WTC11 (cell line): ENCODE measurements around the gene PGK2. TPM values are rescaled to one million over a fixed set of nuclear protein-coding genes. Genes with fewer than 3 reads are reported as not detected.

ENCODE experiments used
- ATAC-seq: fragments of 200-7000 bp; cut with Tn5 transposase; 2 replicates; pipeline ENCODE4 v1.10.0; 2021; ENCODE audit warnings: mild to moderate bottlenecking, moderate library complexity
- Bru-seq: library from RNA; stranded (reverse); fragments of 400-500 nt; gene quantifications from one replicate; lab custom pipeline; 2021; lab: Mats Ljungman, UMichigan
- CTCF ChIA-PET: fragments of 300-600 bp; sonication (Branson Sonifier 250); formaldehyde crosslinking; loops from one replicate; lab custom pipeline; 2021; ENCODE audit warnings: antibody characterized with exemption; lab: Charles Lee
- POLR2A ChIA-PET: fragments of 350-600 bp; sonication (Branson Sonifier 250); formaldehyde crosslinking; loops from one replicate; lab custom pipeline; 2021; ENCODE audit warnings: antibody characterized with exemption; lab: Charles Lee
- DNase-seq: peaks from one replicate; pipeline ENCODE4 v3.0.0; 2021; ENCODE audit warnings: low spot score
- H3K27ac Mint-ChIP-seq: 2 replicates; pipeline ENCODE4 v1.8.0; 2021; ENCODE audit warnings: mixed read lengths
- H3K27me3 Mint-ChIP-seq: 2 replicates; pipeline ENCODE4 v1.8.0; 2021; ENCODE audit warnings: low read depth, mild to moderate bottlenecking, moderate library complexity, mixed read lengths
- H3K36me3 Mint-ChIP-seq: 2 replicates; pipeline ENCODE4 v1.8.0; 2021; ENCODE audit warnings: mixed read lengths
- H3K4me1 Mint-ChIP-seq: 2 replicates; pipeline ENCODE4 v1.8.0; 2022; ENCODE audit warnings: mixed read lengths
- H3K4me3 Mint-ChIP-seq: 2 replicates; pipeline ENCODE4 v1.8.0; 2021; ENCODE audit warnings: mild to moderate bottlenecking, moderate library complexity, mixed read lengths
- H3K9me3 Mint-ChIP-seq: 2 replicates; pipeline ENCODE4 v1.8.0; 2021; ENCODE audit warnings: mixed read lengths
- CREM ChIP-seq: sonication (generic); formaldehyde crosslinking; IDR thresholded peaks from 2 replicates; pipeline ENCODE4 v1.8.1; 2022; ENCODE audit warnings: mild to moderate bottlenecking, missing genetic modification reagents, moderate library complexity
- FOXK1 ChIP-seq: sonication (generic); formaldehyde crosslinking; IDR thresholded peaks from 2 replicates; pipeline ENCODE4 v1.8.0; 2022; ENCODE audit warnings: mild to moderate bottlenecking, moderate library complexity, missing genetic modification reagents
- HMGA2 ChIP-seq: fragments of 250-450 bp; sonication (Bioruptor Pico); IDR thresholded peaks from 2 replicates; pipeline ENCODE4 v1.4.0; 2021; ENCODE audit warnings: mild to moderate bottlenecking, moderate library complexity
- NFE2L1 ChIP-seq: sonication (generic); formaldehyde crosslinking; IDR thresholded peaks from 2 replicates; pipeline ENCODE4 v1.8.1; 2023; ENCODE audit warnings: missing genetic modification reagents
- NFYB ChIP-seq: sonication (generic); formaldehyde crosslinking; conservative IDR thresholded peaks from 2 replicates; pipeline ENCODE4 v1.8.0; 2022; ENCODE audit warnings: low read depth, missing genetic modification reagents
- SOX15 ChIP-seq: fragments of 250-450 bp; sonication (Bioruptor Pico); IDR thresholded peaks from 2 replicates; pipeline ENCODE4 v1.9.0; 2021; ENCODE audit warnings: mild to moderate bottlenecking
- TCF7 ChIP-seq: sonication (generic); formaldehyde crosslinking; IDR thresholded peaks from 2 replicates; pipeline ENCODE4 v1.8.0; 2022; ENCODE audit warnings: mild to moderate bottlenecking, low read depth, missing genetic modification reagents, moderate library complexity
- ZNF138 ChIP-seq: sonication (generic); formaldehyde crosslinking; conservative IDR thresholded peaks from 2 replicates; pipeline ENCODE4 v1.8.1; 2022; ENCODE audit warnings: mild to moderate bottlenecking, moderate library complexity, missing genetic modification reagents
- ZNF219 ChIP-seq: sonication (generic); formaldehyde crosslinking; IDR thresholded peaks from 2 replicates; pipeline ENCODE4 v1.8.0; 2023; ENCODE audit warnings: missing genetic modification reagents, mild to moderate bottlenecking, borderline replicate concordance
- ZNF232 ChIP-seq: sonication (generic); formaldehyde crosslinking; IDR thresholded peaks from 2 replicates; pipeline ENCODE4 v1.8.0; 2022; ENCODE audit warnings: mild to moderate bottlenecking, missing genetic modification reagents
- long read RNA-seq, 3 experiments: library from RNA in 1 of 3; library from capped mRNA in 1 of 3; library from polyadenylated mRNA in 1 of 3; unstranded in 2 of 3; stranded (forward) in 1 of 3; transcript quantifications; one replicate each; pipeline ENCODE4 v2.0.0, GENCODE V29; 2021
- total RNA-seq: library from RNA; stranded (reverse); gene quantifications from 3 replicates; pipeline ENCODE4 v1.2.3, GENCODE V29; 2021
- TF ChIP-seq, protein P1 (sequence below): fragments of 250-450 bp; sonication (Bioruptor Pico); conservative IDR thresholded peaks from 2 replicates; pipeline ENCODE4 v1.9.0; 2021; ENCODE audit warnings: mild to moderate bottlenecking
- TF ChIP-seq, protein P2 (sequence below): sonication (generic); formaldehyde crosslinking; conservative IDR thresholded peaks from 2 replicates; pipeline ENCODE4 v1.8.1; 2023; ENCODE audit warnings: mild to moderate bottlenecking, low read depth, missing genetic modification reagents, moderate library complexity
- TF ChIP-seq, protein P3 (sequence below): sonication (generic); formaldehyde crosslinking; IDR thresholded peaks from 2 replicates; pipeline ENCODE4 v1.8.1; 2022; ENCODE audit warnings: low read depth, mild to moderate bottlenecking, moderate library complexity, missing genetic modification reagents, borderline replicate concordance
- TF ChIP-seq, protein P4 (sequence below): fragments of 250-450 bp; sonication (Bioruptor Pico); IDR thresholded peaks from 2 replicates; pipeline ENCODE4 v1.9.0; 2021; ENCODE audit warnings: moderate library complexity, mild to moderate bottlenecking, inconsistent platforms, borderline replicate concordance
- TF ChIP-seq, protein P5 (sequence below): fragments of 250-450 bp; sonication (Bioruptor Pico); IDR thresholded peaks from 2 replicates; pipeline ENCODE4 v2.1.2; 2022; ENCODE audit warnings: mild to moderate bottlenecking, moderate library complexity

PGK2 gene
- total RNA-seq (not detected in 3 replicates), Bru-seq, nascent RNA (not detected)
- long read RNA-seq, experiment 1: 0 reads
- long read RNA-seq, experiment 2: 0 reads
- long read RNA-seq, experiment 3: 0 reads

DNA sequence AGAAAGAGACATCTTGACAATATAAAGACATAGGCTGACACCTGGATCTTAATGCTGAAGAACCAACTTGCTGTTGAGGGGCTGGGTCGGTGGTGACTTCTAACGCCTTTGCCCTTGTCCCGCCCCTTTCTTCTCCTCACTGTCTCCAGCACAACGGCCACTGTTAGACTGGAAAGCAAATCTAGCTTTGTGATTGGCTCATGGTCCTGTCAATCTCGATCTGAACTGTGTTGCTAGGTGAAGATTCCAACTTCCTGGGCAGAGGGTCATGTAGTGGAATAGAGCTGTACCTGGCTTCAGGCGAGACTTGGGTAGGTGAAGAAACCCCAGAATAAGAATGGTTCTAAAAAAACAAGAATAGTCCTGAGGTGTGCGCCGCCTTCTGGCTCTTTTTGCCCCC, at the start of gene PGK2:
Gene PGK2 (minus strand): TSS at position 110 of the 400 bp plus-strand sequence. CDS start 98 bp downstream, at position 12.
- H3K4me1 Mint-ChIP-seq: peaks cover 10% of the 10 kb centered on the region
- peak within 1 kb of the TSS; percentile 47; the same call in 1 of the 2 replicates for H3K27ac Mint-ChIP-seq
- ChIA-PET CTCF (no interaction called here), POLR2A (no interaction called here)
- peaks cover 24% of the 10 kb centered on the region for H3K9me3 Mint-ChIP-seq
- DNase-seq (peak; percentile 62), ATAC-seq (peak; percentile 100)
- no peak within 1 kb of the TSS for H3K4me3 Mint-ChIP-seq
- H3K36me3 Mint-ChIP-seq: peaks cover 7% of the 10 kb centered on the region; the same call in 1 of the 2 replicates
- 0 out of 2 replicates have a peak, but pooled peaks have one; percentile 43 for TF ChIP-seq NFYB (CRISPR knock-in tag)
- TF ChIP-seq, protein P1, sequence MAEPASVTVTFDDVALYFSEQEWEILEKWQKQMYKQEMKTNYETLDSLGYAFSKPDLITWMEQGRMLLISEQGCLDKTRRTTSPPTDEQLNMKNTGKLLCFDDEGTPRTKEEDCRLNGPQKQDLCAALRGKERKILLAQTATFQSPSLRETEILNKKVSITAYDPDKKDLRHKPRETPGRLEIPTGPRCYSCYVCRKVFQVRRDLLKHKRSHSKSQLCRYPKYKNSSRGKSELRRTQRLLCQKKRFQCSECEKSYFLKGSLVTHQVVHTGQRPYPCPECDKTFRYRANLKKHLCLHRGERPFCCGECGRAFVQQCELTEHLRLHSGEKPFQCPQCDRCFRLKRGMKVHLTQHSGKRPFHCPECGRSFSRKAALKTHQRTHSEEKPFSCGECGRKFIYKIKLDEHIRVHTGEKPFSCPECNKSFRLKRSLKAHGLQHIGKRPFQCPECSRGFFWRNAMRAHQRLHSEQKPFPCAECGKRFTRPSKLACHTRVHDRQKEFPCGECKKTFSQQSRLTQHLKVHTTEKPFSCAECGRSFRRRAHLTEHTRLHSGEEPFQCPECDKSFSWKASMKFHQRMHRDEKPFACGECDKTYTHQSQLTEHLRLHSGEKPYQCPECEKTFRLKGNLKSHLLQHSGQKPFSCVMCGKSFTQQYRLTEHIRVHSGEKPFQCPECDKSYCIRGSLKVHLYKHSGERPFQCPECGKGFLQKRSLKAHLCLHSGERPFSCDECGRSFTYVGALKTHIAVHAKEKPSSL (CRISPR knock-in tag): no peak
- H3K27me3 Mint-ChIP-seq: no peaks in the 10 kb centered on the region; the same call in 1 of the 2 replicates

DNA sequence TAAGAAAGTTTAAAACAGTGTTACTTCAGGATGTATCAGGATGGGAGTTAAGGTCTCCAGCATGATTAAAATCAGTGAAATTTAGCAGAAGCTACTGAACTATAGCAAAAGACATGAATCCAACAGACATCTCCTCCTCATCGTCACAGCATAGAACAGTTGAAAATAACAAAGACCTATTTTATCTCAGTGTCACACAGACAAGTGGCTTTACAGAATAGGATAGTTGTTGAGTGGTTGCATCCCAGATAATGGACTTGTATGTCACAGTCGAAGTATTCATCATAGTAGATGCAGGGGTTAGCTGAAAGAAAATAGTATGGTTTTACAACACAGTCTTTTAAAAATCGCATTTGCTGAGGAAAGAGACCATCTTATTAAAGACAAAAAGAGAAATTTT, 48.1 kb upstream of the PGK2 start:
- Mint-ChIP-seq H3K9me3 (no peaks in the 10 kb centered on the region), H3K4me1 (peaks cover 39% of the 10 kb centered on the region), H3K36me3 (no peaks in the 10 kb centered on the region), H3K27ac (no peak overlapping the region), H3K4me3 (no peak overlapping the region), H3K27me3 (no peaks in the 10 kb centered on the region)
- CTCF ChIA-PET: no interaction called here
- POLR2A ChIA-PET: no interaction called here
- ATAC-seq (no peak), DNase-seq (no peak)
- TF ChIP-seq NFE2L1: no peak
- TF ChIP-seq, protein P2, sequence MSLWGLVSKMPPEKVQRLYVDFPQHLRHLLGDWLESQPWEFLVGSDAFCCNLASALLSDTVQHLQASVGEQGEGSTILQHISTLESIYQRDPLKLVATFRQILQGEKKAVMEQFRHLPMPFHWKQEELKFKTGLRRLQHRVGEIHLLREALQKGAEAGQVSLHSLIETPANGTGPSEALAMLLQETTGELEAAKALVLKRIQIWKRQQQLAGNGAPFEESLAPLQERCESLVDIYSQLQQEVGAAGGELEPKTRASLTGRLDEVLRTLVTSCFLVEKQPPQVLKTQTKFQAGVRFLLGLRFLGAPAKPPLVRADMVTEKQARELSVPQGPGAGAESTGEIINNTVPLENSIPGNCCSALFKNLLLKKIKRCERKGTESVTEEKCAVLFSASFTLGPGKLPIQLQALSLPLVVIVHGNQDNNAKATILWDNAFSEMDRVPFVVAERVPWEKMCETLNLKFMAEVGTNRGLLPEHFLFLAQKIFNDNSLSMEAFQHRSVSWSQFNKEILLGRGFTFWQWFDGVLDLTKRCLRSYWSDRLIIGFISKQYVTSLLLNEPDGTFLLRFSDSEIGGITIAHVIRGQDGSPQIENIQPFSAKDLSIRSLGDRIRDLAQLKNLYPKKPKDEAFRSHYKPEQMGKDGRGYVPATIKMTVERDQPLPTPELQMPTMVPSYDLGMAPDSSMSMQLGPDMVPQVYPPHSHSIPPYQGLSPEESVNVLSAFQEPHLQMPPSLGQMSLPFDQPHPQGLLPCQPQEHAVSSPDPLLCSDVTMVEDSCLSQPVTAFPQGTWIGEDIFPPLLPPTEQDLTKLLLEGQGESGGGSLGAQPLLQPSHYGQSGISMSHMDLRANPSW (CRISPR knock-in tag): no peak
- TF ChIP-seq SOX15 (CRISPR knock-in tag): no peak
- TF ChIP-seq, protein P3, sequence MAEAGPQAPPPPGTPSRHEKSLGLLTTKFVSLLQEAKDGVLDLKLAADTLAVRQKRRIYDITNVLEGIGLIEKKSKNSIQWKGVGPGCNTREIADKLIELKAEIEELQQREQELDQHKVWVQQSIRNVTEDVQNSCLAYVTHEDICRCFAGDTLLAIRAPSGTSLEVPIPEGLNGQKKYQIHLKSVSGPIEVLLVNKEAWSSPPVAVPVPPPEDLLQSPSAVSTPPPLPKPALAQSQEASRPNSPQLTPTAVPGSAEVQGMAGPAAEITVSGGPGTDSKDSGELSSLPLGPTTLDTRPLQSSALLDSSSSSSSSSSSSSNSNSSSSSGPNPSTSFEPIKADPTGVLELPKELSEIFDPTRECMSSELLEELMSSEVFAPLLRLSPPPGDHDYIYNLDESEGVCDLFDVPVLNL: no peak

DNA sequence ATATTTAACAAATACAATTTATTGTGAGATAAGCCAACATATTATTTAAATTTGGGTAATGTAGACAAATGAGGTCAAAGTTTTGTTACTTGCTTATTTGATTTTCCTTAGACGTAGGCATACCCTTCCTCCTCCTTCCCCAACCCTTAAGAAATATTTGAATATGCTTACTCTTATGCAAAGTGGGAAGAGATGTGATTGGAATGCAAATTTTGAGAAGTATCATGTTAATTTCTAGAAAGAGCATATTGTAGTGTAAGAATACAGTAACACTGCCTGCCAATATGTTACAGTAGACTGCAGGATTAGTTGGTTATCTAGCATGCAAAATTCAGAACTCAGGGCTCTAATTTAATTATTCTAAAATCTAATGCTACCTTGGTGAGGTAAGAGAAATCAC, 46.3 kb upstream of the PGK2 start:
- ChIA-PET POLR2A (no interaction called here), CTCF (no interaction called here)
- Mint-ChIP-seq H3K27ac (no peak overlapping the region), H3K36me3 (no peaks in the 10 kb centered on the region), H3K4me3 (peak overlapping the region; percentile 20; the same call in 1 of the 2 replicates), H3K9me3 (no peaks in the 10 kb centered on the region), H3K4me1 (peaks cover 39% of the 10 kb centered on the region), H3K27me3 (no peaks in the 10 kb centered on the region)
- TF ChIP-seq ZNF138 (no peak), ZNF219 (no peak), ZNF232 (CRISPR knock-in tag) (no peak), CREM (CRISPR knock-in tag) (no peak), TCF7 (no peak), HMGA2 (no peak), FOXK1 (no peak)
- TF ChIP-seq, protein P4, sequence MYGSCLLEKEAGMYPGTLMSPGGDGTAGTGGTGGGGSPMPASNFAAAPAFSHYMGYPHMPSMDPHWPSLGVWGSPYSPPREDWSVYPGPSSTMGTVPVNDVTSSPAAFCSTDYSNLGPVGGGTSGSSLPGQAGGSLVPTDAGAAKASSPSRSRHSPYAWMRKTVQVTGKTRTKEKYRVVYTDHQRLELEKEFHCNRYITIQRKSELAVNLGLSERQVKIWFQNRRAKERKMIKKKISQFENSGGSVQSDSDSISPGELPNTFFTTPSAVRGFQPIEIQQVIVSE (CRISPR knock-in tag): no peak
- TF ChIP-seq, protein P5, sequence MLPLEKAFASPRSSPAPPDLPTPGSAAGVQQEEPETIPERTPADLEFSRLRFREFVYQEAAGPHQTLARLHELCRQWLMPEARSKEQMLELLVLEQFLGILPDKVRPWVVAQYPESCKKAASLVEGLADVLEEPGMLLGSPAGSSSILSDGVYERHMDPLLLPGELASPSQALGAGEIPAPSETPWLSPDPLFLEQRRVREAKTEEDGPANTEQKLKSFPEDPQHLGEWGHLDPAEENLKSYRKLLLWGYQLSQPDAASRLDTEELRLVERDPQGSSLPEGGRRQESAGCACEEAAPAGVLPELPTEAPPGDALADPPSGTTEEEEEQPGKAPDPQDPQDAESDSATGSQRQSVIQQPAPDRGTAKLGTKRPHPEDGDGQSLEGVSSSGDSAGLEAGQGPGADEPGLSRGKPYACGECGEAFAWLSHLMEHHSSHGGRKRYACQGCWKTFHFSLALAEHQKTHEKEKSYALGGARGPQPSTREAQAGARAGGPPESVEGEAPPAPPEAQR (CRISPR knock-in tag): no peak
- ATAC-seq (no peak; the same call in 1 of the 2 replicates), DNase-seq (no peak)
